WTC11 (cell line): ENCODE measurements around the gene NBAS.

Experiments used
- ATF1 ChIP-seq: sonication (generic); formaldehyde crosslinking; IDR thresholded peaks from 2 replicates; pipeline ENCODE4 v1.8.1; 2023; ENCODE audit warnings: mild to moderate bottlenecking, moderate library complexity, missing genetic modification reagents
- CTCF ChIP-seq: fragments of 200-600 bp; IDR thresholded peaks from 2 replicates; pipeline ENCODE4 v1.8.0; 2022; ENCODE audit warnings: antibody characterized with exemption
- MAX ChIP-seq: sonication (generic); formaldehyde crosslinking; IDR thresholded peaks from 2 replicates; pipeline ENCODE4 v1.8.0; 2022; ENCODE audit warnings: mild to moderate bottlenecking, missing genetic modification reagents
- MLX ChIP-seq: sonication (generic); formaldehyde crosslinking; IDR thresholded peaks from 2 replicates; pipeline ENCODE4 v1.8.1; 2023; ENCODE audit warnings: mild to moderate bottlenecking, missing genetic modification reagents, moderate library complexity
- NFATC4 ChIP-seq: fragments of 250-450 bp; sonication (Bioruptor Pico); IDR thresholded peaks from 2 replicates; pipeline ENCODE4 v1.9.0; 2021; ENCODE audit warnings: mild to moderate bottlenecking
- NFYB ChIP-seq: sonication (generic); formaldehyde crosslinking; conservative IDR thresholded peaks from 2 replicates; pipeline ENCODE4 v1.8.0; 2022; ENCODE audit warnings: low read depth, missing genetic modification reagents
- NR1H2 ChIP-seq: sonication (generic); formaldehyde crosslinking; IDR thresholded peaks from 2 replicates; pipeline ENCODE4 v1.9.0; 2021; ENCODE audit warnings: mild to moderate bottlenecking, moderate library complexity, missing genetic modification reagents
- SP1 ChIP-seq: sonication (generic); formaldehyde crosslinking; conservative IDR thresholded peaks from 2 replicates; pipeline ENCODE4 v1.8.1; 2022; ENCODE audit warnings: missing genetic modification reagents
- ZNF317 ChIP-seq: sonication (generic); formaldehyde crosslinking; IDR thresholded peaks from 2 replicates; pipeline ENCODE4 v1.8.1; 2023; ENCODE audit warnings: low read depth, mild to moderate bottlenecking, moderate library complexity, missing genetic modification reagents, borderline replicate concordance
- ZNF512 ChIP-seq: sonication (generic); formaldehyde crosslinking; IDR thresholded peaks from 2 replicates; pipeline ENCODE4 v1.8.1; 2022; ENCODE audit warnings: missing genetic modification reagents, borderline replicate concordance
- TF ChIP-seq, protein P1 (sequence below): sonication (generic); formaldehyde crosslinking; IDR thresholded peaks from 2 replicates; pipeline ENCODE4 v1.8.0; 2022; ENCODE audit warnings: missing genetic modification reagents
- TF ChIP-seq, protein P2 (sequence below): sonication (generic); formaldehyde crosslinking; IDR thresholded peaks from 2 replicates; pipeline ENCODE4 v1.8.1; 2023; ENCODE audit warnings: mild to moderate bottlenecking, moderate library complexity, missing genetic modification reagents

DNA sequence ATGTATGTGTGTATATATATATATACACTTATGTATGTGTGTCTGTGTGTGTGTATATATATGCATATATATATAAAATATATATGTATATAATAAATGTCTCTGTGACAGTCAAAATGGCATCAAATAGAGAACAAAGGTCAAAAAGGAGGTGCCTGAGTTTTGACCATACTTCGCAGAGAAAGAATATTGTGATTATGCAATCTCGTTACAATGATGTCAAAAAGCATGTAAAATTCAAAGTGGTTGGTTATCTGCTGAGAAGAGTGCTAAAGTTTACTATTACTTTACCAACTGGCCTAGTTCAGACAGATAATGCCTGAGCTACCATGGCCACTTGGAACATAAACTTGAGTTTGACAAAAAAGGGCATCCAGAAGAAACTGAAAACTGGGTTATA, 375.0 kb downstream of the NBAS start:
- TF ChIP-seq CTCF (no peak), NFYB (CRISPR knock-in tag) (no peak), NR1H2 (CRISPR knock-in tag) (no peak), ZNF317 (CRISPR knock-in tag) (no peak), MAX (CRISPR knock-in tag) (no peak), NFATC4 (CRISPR knock-in tag) (no peak), MLX (no peak), ZNF512 (CRISPR knock-in tag) (no peak), ATF1 (CRISPR knock-in tag) (no peak), SP1 (CRISPR knock-in tag) (no peak)
- TF ChIP-seq, protein P1, sequence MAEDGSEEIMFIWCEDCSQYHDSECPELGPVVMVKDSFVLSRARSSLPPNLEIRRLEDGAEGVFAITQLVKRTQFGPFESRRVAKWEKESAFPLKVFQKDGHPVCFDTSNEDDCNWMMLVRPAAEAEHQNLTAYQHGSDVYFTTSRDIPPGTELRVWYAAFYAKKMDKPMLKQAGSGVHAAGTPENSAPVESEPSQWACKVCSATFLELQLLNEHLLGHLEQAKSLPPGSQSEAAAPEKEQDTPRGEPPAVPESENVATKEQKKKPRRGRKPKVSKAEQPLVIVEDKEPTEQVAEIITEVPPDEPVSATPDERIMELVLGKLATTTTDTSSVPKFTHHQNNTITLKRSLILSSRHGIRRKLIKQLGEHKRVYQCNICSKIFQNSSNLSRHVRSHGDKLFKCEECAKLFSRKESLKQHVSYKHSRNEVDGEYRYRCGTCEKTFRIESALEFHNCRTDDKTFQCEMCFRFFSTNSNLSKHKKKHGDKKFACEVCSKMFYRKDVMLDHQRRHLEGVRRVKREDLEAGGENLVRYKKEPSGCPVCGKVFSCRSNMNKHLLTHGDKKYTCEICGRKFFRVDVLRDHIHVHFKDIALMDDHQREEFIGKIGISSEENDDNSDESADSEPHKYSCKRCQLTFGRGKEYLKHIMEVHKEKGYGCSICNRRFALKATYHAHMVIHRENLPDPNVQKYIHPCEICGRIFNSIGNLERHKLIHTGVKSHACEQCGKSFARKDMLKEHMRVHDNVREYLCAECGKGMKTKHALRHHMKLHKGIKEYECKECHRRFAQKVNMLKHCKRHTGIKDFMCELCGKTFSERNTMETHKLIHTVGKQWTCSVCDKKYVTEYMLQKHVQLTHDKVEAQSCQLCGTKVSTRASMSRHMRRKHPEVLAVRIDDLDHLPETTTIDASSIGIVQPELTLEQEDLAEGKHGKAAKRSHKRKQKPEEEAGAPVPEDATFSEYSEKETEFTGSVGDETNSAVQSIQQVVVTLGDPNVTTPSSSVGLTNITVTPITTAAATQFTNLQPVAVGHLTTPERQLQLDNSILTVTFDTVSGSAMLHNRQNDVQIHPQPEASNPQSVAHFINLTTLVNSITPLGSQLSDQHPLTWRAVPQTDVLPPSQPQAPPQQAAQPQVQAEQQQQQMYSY (CRISPR knock-in tag): no peak
- TF ChIP-seq, protein P2, sequence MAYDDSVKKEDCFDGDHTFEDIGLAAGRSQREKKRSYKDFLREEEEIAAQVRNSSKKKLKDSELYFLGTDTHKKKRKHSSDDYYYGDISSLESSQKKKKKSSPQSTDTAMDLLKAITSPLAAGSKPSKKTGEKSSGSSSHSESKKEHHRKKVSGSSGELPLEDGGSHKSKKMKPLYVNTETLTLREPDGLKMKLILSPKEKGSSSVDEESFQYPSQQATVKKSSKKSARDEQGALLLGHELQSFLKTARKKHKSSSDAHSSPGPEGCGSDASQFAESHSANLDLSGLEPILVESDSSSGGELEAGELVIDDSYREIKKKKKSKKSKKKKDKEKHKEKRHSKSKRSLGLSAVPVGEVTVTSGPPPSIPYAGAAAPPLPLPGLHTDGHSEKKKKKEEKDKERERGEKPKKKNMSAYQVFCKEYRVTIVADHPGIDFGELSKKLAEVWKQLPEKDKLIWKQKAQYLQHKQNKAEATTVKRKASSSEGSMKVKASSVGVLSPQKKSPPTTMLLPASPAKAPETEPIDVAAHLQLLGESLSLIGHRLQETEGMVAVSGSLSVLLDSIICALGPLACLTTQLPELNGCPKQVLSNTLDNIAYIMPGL: no peak
